HepG2 (cell line): ENCODE data around the gene SNU13. TPM values are rescaled to one million over a fixed set of nuclear protein-coding genes. Genes with fewer than 3 reads are reported as not detected.

ENCODE experiments used
- ATAC-seq: fragments of 200-7000 bp; cut with Tn5 transposase; 3 replicates; pipeline ENCODE4 v1.9.1; 2020; ENCODE audit warnings: mild to moderate bottlenecking, moderate library complexity
- BruUV-seq: library from RNA; stranded (reverse); fragments of 400-500 nt; replicated peaks from 2 replicates; lab custom pipeline; 2021; lab: Mats Ljungman, UMichigan
- CTCF ChIA-PET: fragments of 300-600 bp; formaldehyde crosslinking; extraction: SDS; loops from one replicate; lab custom pipeline; 2021; ENCODE audit warnings: low total read pairs, inconsistent platforms, low intra/inter-chr PET ratio; lab: Yijun Ruan, JAX
- POLR2A ChIA-PET: fragments of 350-600 bp; sonication (Branson Sonifier 250); formaldehyde crosslinking; loops from one replicate; lab custom pipeline; 2020; ENCODE audit warnings: antibody characterized with exemption, inconsistent platforms; lab: Yijun Ruan, JAX
- DNase-seq: peaks from one replicate; pipeline ENCODE4 v3.0.0-alpha.2; 2015; ENCODE audit warnings: low spot score
- FAIRE-seq: peaks from 3 replicates; lab custom pipeline; 2011; peaks lifted over from hg19 to GRCh38; lab: Jason Lieb, UNC
- H2AFZ ChIP-seq: one replicate; pipeline ENCODE4 v1.6.1; 2011; ENCODE audit warnings: low read length, inconsistent platforms
- H3K27ac ChIP-seq: fragments of 300-600 bp; 3 replicates; pipeline ENCODE4 v1.8.0; 2011; ENCODE audit warnings: mixed run types, mild to moderate bottlenecking, mixed read lengths, low read length, inconsistent platforms; ENCODE audit not compliant: insufficient read depth; ENCODE audit errors: extremely low read length
- H3K27me3 ChIP-seq, 2 experiments: fragments of 200-600 bp in 1 of 2; 2 replicates in 1 of 2; 3 replicates in 1 of 2; pipeline versions ENCODE4 v1.6.0 to v1.8.0; 2011; ENCODE audit warnings: low read length in 2 of 2, mild to moderate bottlenecking in 2 of 2, moderate library complexity in 2 of 2, inconsistent platforms in 1 of 2; ENCODE audit not compliant: insufficient read depth in 2 of 2, control insufficient read depth in 1 of 2
- H3K36me3 ChIP-seq, 2 experiments: fragments of 200-600 bp in 1 of 2; replicated peaks in 1 of 2; 2 replicates in 1 of 2; 3 replicates in 1 of 2; pipeline versions ENCODE4 v1.5.1 to v1.8.0; 2011; ENCODE audit warnings: low read length in 2 of 2, inconsistent platforms in 1 of 2; ENCODE audit not compliant: insufficient read depth in 2 of 2, control insufficient read depth in 1 of 2
- H3K4me1 ChIP-seq: 2 replicates; pipeline ENCODE4 v1.5.1; 2012; ENCODE audit warnings: low read length, inconsistent platforms; ENCODE audit not compliant: insufficient read depth
- H3K4me2 ChIP-seq: 2 replicates; pipeline ENCODE4 v1.6.0; 2011; ENCODE audit warnings: low read depth, low read length, inconsistent platforms
- H3K4me3 ChIP-seq, 3 experiments: fragments of 200-600 bp in 1 of 3; sonication (generic), shearing (Covaris generic) in 1 of 3; replicated peaks in 1 of 3; 2 replicates each; pipeline ENCODE4 v1.5.1; 2011 to 2016; ENCODE audit warnings: low read length in 3 of 3, inconsistent platforms in 2 of 3, low read depth in 2 of 3, mild to moderate bottlenecking in 2 of 3, control low read depth in 1 of 3, mixed read lengths in 1 of 3; ENCODE audit not compliant: insufficient read depth in 1 of 3
- H3K79me2 ChIP-seq: one replicate; pipeline ENCODE4 v1.6.1; 2011; ENCODE audit warnings: low read length, inconsistent platforms; ENCODE audit not compliant: insufficient read depth
- H3K9ac ChIP-seq: 2 replicates; pipeline ENCODE4 v1.6.0; 2011; ENCODE audit warnings: mild to moderate bottlenecking, low read depth, low read length, inconsistent platforms; ENCODE audit not compliant: insufficient read depth
- H3K9me3 ChIP-seq: 2 replicates; pipeline ENCODE4 v1.5.1; 2012; ENCODE audit warnings: mild to moderate bottlenecking, low read length
- H4K20me1 ChIP-seq: 2 replicates; pipeline ENCODE4 v1.6.0; 2011; ENCODE audit warnings: inconsistent platforms, mild to moderate bottlenecking, low read length, moderate library complexity; ENCODE audit not compliant: insufficient read depth
- DMTF1 ChIP-seq: sonication (generic); formaldehyde crosslinking; IDR thresholded peaks from 2 replicates; pipeline ENCODE4 v1.4.0; 2020; ENCODE audit warnings: mild to moderate bottlenecking, missing genetic modification reagents
- FOXP1 ChIP-seq, 2 experiments: fragments of 450-650 bp in 1 of 2; IDR thresholded peaks; 2 replicates each; pipeline ENCODE4 v1.6.1; 2017 to 2018; ENCODE audit warnings: antibody characterized with exemption in 1 of 2
- IRF9 ChIP-seq: sonication (generic); formaldehyde crosslinking; IDR thresholded peaks from 2 replicates; pipeline ENCODE4 v1.8.0; 2022; ENCODE audit warnings: missing genetic modification reagents, mild to moderate bottlenecking, borderline replicate concordance
- TEF ChIP-seq: sonication (generic); formaldehyde crosslinking; IDR thresholded peaks from 2 replicates; pipeline ENCODE4 v1.5.0; 2020; ENCODE audit warnings: missing genetic modification reagents
- WIZ ChIP-seq: sonication (generic); formaldehyde crosslinking; IDR thresholded peaks from 2 replicates; pipeline ENCODE4 v1.5.1; 2020; ENCODE audit warnings: mild to moderate bottlenecking, missing genetic modification reagents
- ZNF256 ChIP-seq: sonication (generic); formaldehyde crosslinking; conservative IDR thresholded peaks from 2 replicates; pipeline ENCODE4 v1.4.0; 2020; ENCODE audit warnings: missing genetic modification reagents
- ZNF33A ChIP-seq: sonication (generic); formaldehyde crosslinking; IDR thresholded peaks from 2 replicates; pipeline ENCODE4 v1.5.1; 2020; ENCODE audit warnings: missing genetic modification reagents, mild to moderate bottlenecking, moderate library complexity, borderline replicate concordance
- WGBS: methylation state at CpG from one replicate; pipeline ENCODE4 v1.1.6; 2017; ENCODE audit warnings: low lambda C conversion rate; 5-methylcytosine and 5-hydroxymethylcytosine counted together
- in situ Hi-C: cut with HindIII; loops from 2 replicates; pipeline ENCODE4 v1.10.0; 2017; ENCODE audit warnings: low pct_unique_long_range_greater_than_20kb; ENCODE audit not compliant: extremely low pct_ligation_motif_present
- intact Hi-C: fragments of 100-400 bp; cut with micrococcal nuclease; formaldehyde crosslinking; loops from one replicate; pipeline ENCODE4 v1.10.0; 2022; ENCODE audit not compliant: unreplicated experiment
- polyA plus RNA-seq, 8 experiments: library from polyadenylated mRNA; depleted of rRNA in 3 of 8; stranded (reverse) in 7 of 8; unstranded in 1 of 8; fragments of >200 nt; fragmentation: Illumina TruSeq in 4 of 8; extraction: Trizol in 4 of 8; gene quantifications; 2 replicates each; pipeline versions ENCODE4 v1.2.1 to v1.2.3, GENCODE V29; 2011 to 2016; ENCODE audit warnings: low read depth in 4 of 8, missing spikeins in 1 of 8, mixed read lengths in 1 of 8; ENCODE audit not compliant: insufficient read depth in 1 of 8
- total RNA-seq, 5 experiments: library from RNA; depleted of rRNA; stranded (reverse); fragments of >200 nt; fragmentation: Illumina TruSeq; extraction: Trizol; gene quantifications; 2 replicates each; pipeline ENCODE4 v1.2.3, GENCODE V29; 2016; ENCODE audit warnings: low read depth in 1 of 5

SNU13 gene
- total and polyA plus RNA-seq, 2 of the 13 experiments (the other 11 are each of a cell fraction or from before 2014, with no cell fraction given): 203 to 287 TPM

- FAIRE-seq: no peak
- no peak for ATAC-seq
- CTCF ChIA-PET: no interaction called here
Observed at GRCh38 chr22:41660416-41660815, 28.3 kb downstream of the SNU13 start.

More at GRCh38 chr22:41660416-41660815, 28.3 kb downstream of the SNU13 start:
- Histone ChIP-seq H3K36me3 (peaks cover 38 to 80% of the 10 kb centered on the region in 2 experiments), H3K9ac (no peak overlapping the region), H2AFZ (no peak overlapping the region), H3K27ac (no peak overlapping the region), H3K27me3 (no peaks in the 10 kb centered on the region), H3K4me1 (no peaks in the 10 kb centered on the region), H3K4me3 (no peak overlapping the region), H3K79me2 (no peaks in the 10 kb centered on the region), H3K9me3 (no peaks in the 10 kb centered on the region), H3K4me2 (no peak overlapping the region), H4K20me1 (no peaks in the 10 kb centered on the region)
- no TSS peak for BruUV-seq
- in situ Hi-C loops (no loop called here), intact Hi-C loops (no loop called here)
- DNase-seq: no peak
- 96% methylated on average over 3 of the region's 3 CpGs for WGBS
- POLR2A ChIA-PET: interaction anchor here (1.0 kb wide), 1 partner anchor 40 kb away, joined by 4 read pairs; the partner anchor contains the start of genes DESI1 and XRCC6
- TF ChIP-seq WIZ (CRISPR knock-in tag): no peak
- no peak for TF ChIP-seq TEF (CRISPR knock-in tag)
- TF ChIP-seq IRF9 (CRISPR knock-in tag): no peak
- no peak for TF ChIP-seq ZNF256 (CRISPR knock-in tag)
- TF ChIP-seq ZNF33A (CRISPR knock-in tag): no peak
- TF ChIP-seq FOXP1 (IDR thresholded peaks at IDR 0.05): no peak
- no peak for TF ChIP-seq FOXP1 (CRISPR knock-in tag; IDR thresholded peaks at IDR 0.05)
- TF ChIP-seq DMTF1 (CRISPR knock-in tag): no peak
